Frontal cortex (tissue), 4 donors: ENCODE data around the gene CARD11. TPM values are rescaled to one million over a fixed set of nuclear protein-coding genes. Genes with fewer than 3 reads are reported as not detected.

Source experiments
- DNase-seq, 2 donors: peaks; one replicate each; pipeline ENCODE4 v3.0.0; 2012; ENCODE audit warnings: low spot score in 2 of 2
- FAIRE-seq: peaks from 2 replicates; lab custom pipeline; 2012; peaks lifted over from hg19 to GRCh38; lab: Jason Lieb, UNC
- total RNA-seq: library from RNA; depleted of rRNA; stranded (reverse); fragments of >200 nt; gene quantifications from one replicate; pipeline ENCODE4 v1.2.3, GENCODE V29; 2014
- donor health status: control.
- donor health status: control.
- donor health status: control.

CARD11 gene
- total RNA-seq, 1 donor from 2014 or later = 0.41 TPM

DNA sequence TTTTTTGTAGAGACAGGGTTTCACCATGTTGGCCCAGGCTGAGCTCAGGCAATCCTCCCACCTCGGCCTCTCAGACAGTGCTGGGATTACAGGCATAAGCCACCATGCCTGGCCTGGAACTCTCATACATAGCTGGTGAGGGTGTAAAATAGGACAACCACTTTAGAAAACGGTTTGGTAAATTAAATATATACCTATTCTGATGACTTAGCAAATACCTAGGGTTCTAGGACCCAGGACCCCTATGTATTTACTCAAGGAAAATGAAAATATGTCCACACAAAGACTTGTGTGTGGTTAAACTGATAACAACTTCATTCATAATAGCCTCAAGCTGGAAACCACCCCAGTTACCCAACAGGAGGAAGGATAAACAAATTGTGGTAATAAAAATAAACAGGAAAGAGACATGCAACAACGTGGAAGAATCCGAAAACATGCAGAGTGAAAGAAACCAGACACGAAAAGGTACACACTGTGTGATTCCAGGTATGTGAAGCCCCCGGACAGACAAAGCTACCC, 52.7 kb downstream of the CARD11 start:
- DNase-seq (no peak), FAIRE-seq (no peak)

DNA sequence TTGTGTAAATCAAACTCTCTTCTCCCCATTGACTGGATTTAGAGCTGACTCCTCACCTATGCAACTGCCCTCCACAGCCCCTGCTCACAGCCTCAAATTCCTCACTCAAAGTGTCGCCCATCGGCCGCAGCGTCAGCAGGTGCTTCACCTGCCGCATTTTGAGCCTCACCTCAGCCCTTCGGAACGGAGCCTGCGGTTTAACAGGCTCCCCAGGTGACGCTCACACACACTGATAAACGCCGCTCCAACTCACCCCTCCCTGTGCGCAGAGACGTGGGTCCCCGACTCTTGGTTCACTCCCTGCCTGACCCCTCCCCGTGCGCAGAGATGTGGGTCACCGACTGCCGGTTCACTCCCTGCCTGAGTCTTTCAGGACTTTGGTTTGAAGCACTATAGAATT, 57.1 kb downstream of the CARD11 start:
- no peak for DNase-seq
- no peak for FAIRE-seq

DNA sequence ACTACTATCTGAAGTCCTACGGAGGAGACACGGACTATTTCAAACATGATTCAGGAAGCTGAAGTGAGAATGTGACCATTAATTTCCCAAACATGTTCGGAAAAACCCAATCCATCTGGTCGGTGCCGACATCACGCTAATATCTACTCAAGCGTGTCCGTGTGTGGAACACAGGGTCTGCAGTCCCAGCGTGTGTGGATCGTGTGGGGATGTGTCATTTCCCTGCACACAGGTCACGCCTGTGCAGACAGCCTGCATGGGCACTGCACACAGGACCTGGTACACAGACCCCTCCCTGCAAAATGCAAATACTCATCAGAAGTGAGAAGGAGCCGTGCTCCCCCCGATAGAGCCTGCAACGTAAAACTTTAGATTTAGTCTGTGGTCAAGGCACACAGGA, 57.8 kb downstream of the CARD11 start:
- FAIRE-seq (no peak), DNase-seq (no peak)

DNA sequence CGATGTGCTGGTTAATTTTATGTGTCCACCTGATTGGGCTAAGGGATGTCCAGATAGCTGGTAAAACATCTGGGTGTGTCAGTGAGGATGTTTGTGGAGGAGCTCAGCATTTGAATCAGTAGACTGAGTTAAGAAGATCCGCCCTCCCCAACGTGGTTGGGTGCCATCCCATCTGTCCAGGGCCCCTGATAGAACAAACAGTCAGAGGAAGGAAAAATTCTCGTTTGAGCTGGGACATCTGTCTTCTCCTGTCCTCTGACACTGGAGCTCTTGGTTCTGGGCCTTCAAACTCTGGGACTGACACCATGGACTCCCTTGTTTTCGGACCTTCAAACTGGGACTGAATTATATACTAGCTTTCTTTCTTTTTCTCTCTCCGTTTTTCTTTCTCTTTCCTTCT, 59.6 kb downstream of the CARD11 start:
- DNase-seq (no peak), FAIRE-seq (no peak)

DNA sequence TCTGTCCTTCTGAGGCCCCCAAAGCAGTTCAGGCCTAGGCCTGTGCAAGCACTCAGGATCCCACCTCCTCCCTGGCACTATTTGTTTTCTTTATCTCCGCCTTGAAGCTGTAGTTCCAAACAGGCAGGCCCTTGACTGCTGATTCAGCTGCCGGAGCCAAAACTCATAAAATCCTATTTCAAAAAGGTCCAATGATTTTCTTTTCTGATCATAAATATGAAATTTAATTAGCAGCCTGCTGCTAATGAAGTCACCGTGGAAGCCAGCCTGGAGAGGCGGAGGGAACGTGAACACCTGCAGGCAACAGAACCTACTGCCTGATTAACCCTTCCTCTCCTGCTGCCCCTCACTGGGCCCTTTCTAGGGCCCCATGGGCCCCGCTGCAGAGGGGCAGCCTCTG, 60.1 kb downstream of the CARD11 start:
- DNase-seq = no peak
- no peak for FAIRE-seq

DNA sequence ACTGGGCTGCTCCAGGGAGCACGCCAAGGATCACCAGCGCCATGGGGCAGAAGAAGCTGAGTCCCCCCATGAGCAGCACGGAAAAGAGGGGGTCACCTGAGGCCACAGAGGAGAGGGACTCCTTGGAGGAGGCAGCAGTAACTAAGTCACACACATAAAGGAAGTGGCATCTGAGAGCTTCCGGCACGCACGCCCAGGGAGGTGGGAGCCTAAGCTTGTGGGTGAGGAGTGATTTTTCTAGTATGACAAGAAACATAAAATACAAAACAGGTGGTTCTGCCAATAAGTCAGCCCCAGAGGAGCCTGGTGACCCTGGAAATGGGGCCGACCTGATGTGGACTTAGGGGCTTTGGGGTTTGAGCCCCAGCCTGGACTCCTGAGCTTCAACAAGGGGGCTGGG, 60.8 kb downstream of the CARD11 start:
- FAIRE-seq (no peak), DNase-seq (no peak)

DNA sequence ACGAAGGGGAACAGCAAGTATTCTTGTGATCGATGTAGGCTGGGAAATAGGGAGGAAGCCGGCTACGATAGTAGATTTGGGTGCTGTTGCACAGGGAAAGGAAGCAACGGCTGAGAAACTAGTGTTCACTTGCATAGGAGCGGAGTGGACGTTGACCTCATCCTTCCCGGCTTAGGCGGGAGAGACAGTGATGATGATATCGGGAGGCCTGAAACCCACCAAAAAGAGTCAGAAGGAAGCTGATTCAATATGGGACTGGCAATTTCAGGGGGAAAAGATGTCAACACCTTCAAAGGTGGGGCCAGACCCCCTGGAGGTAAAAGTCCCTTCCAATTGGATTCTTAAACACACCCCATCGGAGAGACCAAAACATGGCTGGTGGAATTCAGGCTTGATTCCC, 61.3 kb downstream of the CARD11 start:
- DNase-seq = no peak
- no peak for FAIRE-seq

DNA sequence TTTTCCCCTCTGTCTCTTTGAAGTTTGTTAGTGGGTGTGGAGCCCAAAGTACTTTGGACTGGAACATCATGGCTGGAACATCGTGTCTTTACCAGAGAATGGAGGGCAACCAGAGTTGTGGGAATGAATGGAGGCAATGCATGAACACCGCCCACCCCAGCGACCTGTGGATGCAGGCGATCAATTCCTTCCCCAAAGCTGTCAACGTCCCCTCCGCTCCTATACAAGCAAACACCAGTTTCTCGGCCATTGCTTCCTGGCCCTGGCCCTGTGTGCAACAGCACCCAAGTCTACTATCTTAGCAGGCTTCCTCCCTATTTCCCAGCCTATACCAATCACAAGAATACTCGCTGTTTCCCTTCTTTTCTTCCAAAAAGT, 62.6 kb downstream of the CARD11 start:
- FAIRE-seq = no peak
- DNase-seq = no peak

DNA sequence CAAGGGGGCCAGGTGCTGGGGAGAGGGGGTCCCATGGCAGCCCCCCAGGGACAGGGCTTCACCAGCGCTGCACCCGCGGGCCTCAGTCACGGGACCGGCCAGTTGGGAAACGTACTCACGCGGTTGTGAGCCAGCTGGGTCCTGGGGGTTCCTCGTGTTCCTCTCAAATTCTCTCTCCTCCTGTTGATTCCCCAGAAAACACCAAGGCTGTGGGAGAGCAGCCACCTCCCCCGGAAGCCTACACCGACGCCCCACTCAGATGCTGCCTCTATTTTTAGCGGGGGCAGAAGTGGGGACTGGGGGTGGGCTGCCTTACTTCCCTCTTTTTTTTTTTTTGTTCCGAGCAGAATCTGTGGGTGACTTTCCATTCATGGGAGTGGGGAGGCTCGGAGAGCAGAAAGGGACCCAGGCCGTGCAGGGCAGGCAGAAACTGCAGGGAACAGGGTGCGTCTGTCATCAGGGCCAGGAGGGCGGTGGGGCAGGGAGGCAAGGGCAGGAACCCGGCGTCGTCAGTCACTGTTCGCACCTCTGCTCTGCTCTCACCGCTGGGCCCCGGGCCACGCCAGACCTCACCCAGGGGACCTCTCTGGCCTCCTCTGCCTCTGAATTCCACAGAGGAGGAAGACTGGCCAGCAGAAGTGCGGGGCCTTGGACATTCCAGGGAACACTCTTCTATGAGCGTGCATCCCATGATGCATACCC, 63.1 kb downstream of the CARD11 start:
- DNase-seq = no peak

DNA sequence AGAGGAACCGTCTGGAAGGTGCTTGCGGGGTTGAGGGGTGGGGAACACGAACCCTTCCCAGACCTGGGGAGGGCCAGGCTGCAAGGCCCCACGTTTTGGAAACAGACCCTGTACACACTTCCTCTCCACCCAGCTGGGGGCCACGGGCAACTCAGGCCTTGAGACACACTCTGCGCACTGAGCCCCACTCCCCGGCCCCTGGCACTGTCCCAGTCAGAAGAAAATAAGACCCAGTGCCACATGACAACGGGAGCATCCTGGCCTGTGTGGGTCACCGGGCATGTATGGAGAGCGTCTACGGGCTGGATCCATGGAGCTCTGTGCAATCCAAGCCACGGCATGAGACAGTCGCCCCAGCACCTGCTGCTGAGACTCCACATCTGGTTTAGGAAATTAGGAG, 63.7 kb downstream of the CARD11 start:
- no peak for FAIRE-seq
- DNase-seq = no peak

More for the DNA sequence above, 63.1 kb downstream of the CARD11 start:
- no peak for FAIRE-seq

DNA sequence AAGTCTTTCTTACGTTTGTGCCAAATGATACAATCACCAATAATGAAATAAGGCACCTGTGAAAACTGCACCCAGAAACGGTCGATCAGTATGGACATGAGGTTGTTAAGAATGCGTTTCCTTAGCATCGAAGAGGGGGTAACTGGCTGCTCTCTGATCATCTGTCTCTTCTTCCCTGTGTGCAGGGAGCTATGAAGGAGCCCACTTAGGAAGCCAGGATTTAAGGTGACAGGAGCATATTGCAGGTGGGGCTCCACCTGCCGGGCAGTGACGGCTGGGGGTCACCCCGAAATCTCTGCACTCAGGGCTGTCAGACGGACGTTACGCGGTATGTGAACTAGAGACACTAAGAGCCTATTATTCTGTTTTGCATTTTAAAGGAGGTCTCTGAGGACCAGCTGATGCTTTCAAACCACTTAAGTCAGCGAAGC, 64.5 kb downstream of the CARD11 start:
- no peak for FAIRE-seq
- no peak for DNase-seq

DNA sequence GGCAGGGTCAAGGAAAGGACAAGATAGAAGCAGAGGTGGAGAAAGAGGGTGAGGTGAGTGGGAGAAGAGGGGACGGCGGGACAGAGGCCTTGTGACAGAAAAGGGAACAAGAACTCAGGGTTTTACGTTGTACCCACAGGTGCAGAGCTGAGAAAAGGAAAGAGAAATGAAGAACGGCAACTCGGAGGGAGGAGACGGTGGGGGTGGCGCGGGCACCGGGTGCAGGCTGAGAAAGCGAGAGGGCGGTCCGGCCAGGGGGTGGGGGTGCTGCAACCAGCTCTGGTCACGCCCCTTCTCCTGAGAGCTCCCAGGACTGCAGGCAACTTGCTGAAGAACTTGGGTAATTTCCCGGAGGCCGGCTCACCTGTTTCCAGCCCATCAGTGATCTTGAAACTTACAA, 65.3 kb downstream of the CARD11 start:
- FAIRE-seq (no peak), DNase-seq (no peak)

DNA sequence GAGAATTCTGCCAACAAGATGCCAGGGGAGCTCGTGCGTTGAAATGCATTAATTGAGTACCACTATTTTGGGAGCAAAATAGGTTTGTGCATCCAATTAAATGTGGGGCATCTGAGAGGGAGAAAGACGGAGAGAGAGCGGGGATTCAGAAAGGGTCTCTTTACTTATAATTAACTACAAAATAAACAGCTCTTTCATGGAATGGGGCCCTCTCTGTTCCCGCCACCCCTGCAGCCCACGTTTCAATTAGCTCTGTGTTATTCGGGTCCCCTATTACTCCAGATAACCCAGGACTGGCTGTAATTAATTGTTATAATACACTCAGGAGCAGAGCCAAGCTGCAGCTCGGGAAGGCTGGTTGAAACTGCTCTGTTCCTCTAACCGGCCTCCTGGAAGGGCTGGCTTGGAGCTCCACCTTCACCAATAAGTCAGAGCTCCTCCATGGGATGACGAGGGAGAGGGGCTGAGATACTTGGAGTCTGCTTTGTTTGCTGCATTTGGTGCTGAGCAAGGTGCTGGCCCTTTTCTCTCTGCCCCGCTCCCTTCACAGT, 67.8 kb downstream of the CARD11 start:
- no peak for DNase-seq
- no peak for FAIRE-seq

DNA sequence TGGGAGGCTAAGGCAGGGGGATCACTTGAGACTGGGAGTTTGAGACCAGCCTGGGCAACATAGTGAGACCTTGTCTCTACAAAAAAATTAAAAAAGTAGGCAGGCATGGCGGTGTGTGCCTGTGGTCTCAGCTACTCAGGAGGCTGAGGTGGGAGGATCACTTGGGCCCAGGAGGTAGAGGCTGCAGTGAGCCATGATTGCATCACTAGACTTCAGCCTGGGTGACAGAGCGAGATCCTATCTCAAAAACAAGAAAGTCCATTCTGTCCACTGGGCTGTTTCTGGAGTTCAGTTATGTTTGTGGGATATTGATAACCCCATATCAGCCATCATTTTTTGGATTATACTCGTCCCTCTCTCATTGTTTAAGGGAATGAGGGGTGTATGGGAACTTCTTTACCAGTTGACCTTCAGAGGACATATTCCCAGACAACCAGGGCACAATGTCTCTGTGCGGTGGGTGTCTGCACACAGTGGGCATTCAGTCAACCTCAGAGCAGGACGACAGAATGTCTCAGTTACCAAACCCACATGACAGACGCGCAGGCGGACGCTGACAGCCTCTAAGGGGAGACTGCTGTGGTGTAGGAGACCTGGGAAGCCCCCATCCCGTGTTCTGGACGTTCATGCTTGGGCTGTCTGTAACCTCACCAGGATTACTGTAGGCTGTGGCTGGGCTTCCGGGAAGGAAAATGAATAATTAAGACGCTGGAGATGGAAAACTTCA, 69.4 kb downstream of the CARD11 start:
- FAIRE-seq = no peak
- no peak for DNase-seq

DNA sequence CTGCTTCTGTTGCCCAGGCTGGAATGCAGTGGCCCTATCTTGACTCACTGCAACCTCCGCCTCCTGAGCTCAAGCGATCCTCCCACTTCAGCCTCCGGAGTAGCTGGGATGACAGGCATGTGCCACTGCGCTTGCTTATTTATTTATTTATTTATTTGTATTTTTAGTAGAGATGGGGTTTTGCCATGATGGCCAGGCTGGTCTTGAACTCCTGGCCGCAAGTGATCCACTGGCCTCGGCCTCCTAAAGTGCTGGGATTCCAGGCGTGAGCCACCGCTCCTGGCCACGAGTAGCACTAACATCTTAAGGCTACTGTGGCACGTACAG, 70.9 kb downstream of the CARD11 start:
- FAIRE-seq = no peak

DNA sequence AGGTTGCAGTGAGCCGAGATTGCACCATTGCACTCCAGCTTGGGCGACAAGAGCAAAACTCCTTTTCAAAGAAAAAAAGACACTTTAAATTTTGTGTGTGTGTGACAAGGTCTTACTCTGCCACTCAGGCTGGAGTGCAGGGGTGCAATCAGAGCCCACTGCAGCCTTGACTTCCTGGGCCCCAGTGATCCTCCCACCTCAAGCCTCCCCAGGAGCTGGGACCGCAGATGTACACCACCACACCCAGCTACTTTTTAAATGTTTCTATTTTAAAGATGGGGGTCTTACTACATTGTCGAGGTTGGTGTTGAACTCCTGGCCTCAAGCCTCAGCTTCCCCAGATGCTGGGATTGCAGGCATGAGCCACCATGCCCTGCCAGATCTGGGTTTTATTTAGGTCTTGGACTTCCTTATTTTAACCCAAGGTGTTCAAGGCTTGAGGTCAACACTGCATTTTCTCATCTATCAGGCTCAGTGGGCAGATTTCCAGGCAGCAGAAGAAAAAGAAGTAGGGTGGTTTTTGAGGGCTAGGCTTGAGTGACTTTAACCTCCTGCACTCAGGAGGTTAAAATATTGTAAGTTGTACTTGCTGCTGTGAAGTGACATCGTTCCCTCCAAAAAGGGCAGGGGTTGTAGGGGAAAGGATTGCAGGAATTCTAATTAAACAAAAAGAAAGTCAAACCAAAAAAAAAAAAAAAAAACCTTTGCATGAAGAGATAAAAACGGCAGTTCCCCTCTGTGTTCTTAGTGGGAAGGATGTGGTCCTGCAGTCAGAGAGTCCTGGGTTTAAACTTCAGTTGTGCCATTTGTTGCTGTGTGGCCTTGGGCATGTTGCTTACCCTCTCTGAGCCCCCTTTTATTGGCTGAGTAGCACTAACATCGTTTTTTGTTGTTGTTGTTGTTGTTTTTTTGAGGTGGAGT, 71.5 kb downstream of the CARD11 start:
- no peak for FAIRE-seq
- DNase-seq = no peak

More for the DNA sequence above, 70.9 kb downstream of the CARD11 start:
- DNase-seq = no peak

DNA sequence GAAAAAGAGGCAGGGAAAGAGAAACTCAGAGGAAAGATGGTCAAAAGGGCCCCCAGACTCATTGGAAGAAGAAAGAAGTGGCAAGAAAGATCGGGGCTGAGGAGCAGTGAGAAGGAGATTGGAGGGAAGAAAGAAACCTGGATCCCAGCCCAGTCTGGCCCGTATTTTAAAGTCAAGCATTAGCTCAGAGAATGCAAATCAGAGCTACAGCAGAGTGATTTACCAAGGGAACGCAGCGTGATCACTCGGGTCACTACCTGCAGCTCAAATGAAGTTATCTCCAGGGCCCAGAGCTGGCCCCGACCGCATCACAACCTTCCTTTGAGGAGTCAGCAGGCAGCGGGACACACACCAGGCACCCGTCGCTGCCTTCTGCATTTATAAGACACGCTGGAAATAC, 72.8 kb downstream of the CARD11 start:
- FAIRE-seq = no peak
- DNase-seq = no peak

DNA sequence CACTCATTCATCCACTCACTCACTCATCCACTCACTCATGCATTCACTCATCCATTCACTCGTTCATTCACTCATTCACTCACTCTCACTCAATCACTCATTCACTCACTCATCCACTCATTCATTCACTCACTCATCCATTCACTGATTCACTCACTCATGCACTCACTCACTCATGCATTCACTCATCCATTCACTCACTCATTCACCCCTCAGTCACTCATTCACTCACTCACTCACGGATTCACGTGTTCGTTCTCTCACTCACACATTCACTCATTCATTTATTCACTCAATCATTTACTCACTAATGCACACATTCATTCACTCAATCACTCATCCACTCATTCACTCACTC, 73.4 kb downstream of the CARD11 start:
- FAIRE-seq (no peak), DNase-seq (no peak)

DNA sequence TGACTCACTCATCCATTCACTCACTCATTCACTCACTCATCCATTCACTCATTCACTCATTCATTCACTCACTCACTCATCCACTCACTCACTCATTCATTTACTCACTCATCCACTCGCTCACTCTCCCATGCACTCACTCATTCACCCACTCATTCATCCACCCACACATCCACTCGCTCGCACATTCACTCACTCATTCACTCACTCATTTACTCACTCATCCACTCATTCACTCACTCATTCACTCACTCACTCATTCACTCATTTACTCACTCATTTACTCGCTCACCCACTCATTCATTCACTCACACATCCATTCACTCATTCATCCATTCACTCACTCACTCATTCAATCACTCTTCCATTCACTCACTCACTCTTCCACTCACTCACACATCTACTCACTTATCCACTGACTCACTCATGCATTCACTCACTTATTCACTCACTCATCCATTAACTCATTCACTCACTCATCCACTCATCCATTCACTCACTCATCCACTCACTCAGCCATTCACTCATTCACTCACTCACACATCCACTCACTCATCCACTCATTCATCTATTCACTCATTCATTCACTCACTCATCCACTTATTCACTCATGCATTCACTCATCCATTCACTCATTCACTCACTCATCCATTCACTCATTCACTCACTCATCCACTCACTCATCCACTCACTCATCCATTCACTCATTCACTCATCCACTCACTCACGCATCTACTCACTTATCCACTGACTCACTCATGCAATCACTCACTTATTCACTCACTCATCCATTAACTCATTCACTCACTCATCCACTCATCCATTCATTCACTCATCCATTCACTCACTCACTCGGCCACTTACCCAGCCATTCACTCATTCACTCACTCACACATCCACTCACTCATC, 74.0 kb downstream of the CARD11 start:
- FAIRE-seq = no peak
- no peak for DNase-seq
